AG04450 (cell line): ENCODE results near the gene CMTM6. TPM values are rescaled to one million over a fixed set of nuclear protein-coding genes. Genes with fewer than 3 reads are reported as not detected.

Experiments used
- CTCF ChIA-PET: fragments of 300-600, 350-600 bp; formaldehyde crosslinking; extraction: SDS; loops from one replicate; lab custom pipeline; 2022; ENCODE audit warnings: antibody characterized with exemption, inconsistent platforms; lab: Charles Lee
- POLR2A ChIA-PET: fragments of 350-600 bp; formaldehyde crosslinking; extraction: SDS; loops from one replicate; lab custom pipeline; 2021; ENCODE audit warnings: antibody characterized with exemption, inconsistent platforms; lab: Yijun Ruan, JAX
- DNase-seq: peaks from one replicate; pipeline ENCODE4 v3.0.0-alpha.2; 2011; ENCODE audit warnings: low read depth, low spot score
- H3K27ac ChIP-seq: one replicate; pipeline ENCODE4 v1.5.1; 2012; ENCODE audit warnings: low read depth, low read length, control low read depth
- H3K27me3 ChIP-seq: one replicate; pipeline ENCODE4 v1.6.0; 2012; ENCODE audit warnings: low read length; ENCODE audit not compliant: control insufficient read depth, insufficient read depth
- H3K4me3 ChIP-seq: 2 replicates; pipeline ENCODE4 v1.5.1; 2011; ENCODE audit warnings: mild to moderate bottlenecking, low read depth, low read length, control low read depth
- H3K9me3 ChIP-seq: 2 replicates; pipeline ENCODE4 v1.5.1; 2012; ENCODE audit warnings: low read length; ENCODE audit not compliant: control insufficient read depth, insufficient read depth
- CTCF ChIP-seq: IDR thresholded peaks from 2 replicates; pipeline ENCODE4 v1.5.1; 2011; ENCODE audit warnings: low read depth, low read length, control low read depth, inconsistent platforms
- polyA plus RNA-seq: library from polyadenylated mRNA; depleted of rRNA; stranded (reverse); fragments of >200 nt; gene quantifications from 2 replicates; pipeline ENCODE4 v1.2.3, GENCODE V29; 2011

CMTM6 gene
- polyA plus RNA-seq, 1 experiment: 76.3 TPM

- POLR2A ChIA-PET: no interaction called here
- DNase-seq: no peak
- TF ChIP-seq CTCF: no peak
- Histone ChIP-seq H3K4me3 (no peak overlapping the region), H3K27me3 (no peaks in the 10 kb centered on the region), H3K27ac (no peak overlapping the region), H3K9me3 (no peaks in the 10 kb centered on the region; the same call in 1 of the 2 replicates)
- CTCF ChIA-PET: no interaction called here
These were observed 42.5 kb downstream of the CMTM6 start for GRCh38 chr3:32460031-32460749.

- Histone ChIP-seq H3K4me3 (no peak overlapping the region), H3K27ac (no peak overlapping the region), H3K9me3 (no peaks in the 10 kb centered on the region; the same call in 1 of the 2 replicates), H3K27me3 (no peaks in the 10 kb centered on the region)
- CTCF ChIA-PET: interaction anchor here (0.9 kb wide), 1 partner anchor 8 kb away, joined by 3 read pairs; no protein-coding TSS in a partner anchor
- TF ChIP-seq CTCF: no peak
- POLR2A ChIA-PET: no interaction called here
- no peak for DNase-seq
These were observed 43.2 kb downstream of the CMTM6 start for GRCh38 chr3:32459450-32459849.

GRCh38 chr3:32457971-32458471 lies 44.6 kb downstream of the CMTM6 start:
- Histone ChIP-seq H3K4me3 (no peak overlapping the region), H3K9me3 (no peaks in the 10 kb centered on the region; the same call in 1 of the 2 replicates), H3K27ac (no peak overlapping the region), H3K27me3 (no peaks in the 10 kb centered on the region)
- TF ChIP-seq CTCF: no peak
- no peak for DNase-seq
- ChIA-PET POLR2A (no interaction called here), CTCF (interaction anchor here (5.5 kb wide), 1 partner anchor 10 kb away, joined by 56 read pairs; no protein-coding TSS in a partner anchor)

- POLR2A ChIA-PET: no interaction called here
- DNase-seq: no peak
- CTCF ChIA-PET: interaction anchor here (5.5 kb wide), 1 partner anchor 12 kb away, joined by 56 read pairs; no protein-coding TSS in a partner anchor
- no peaks in the 10 kb centered on the region for H3K27me3 ChIP-seq
- no peak overlapping the region for H3K4me3 ChIP-seq
- no peaks in the 10 kb centered on the region; the same call in 1 of the 2 replicates for H3K9me3 ChIP-seq
- no peak overlapping the region for H3K27ac ChIP-seq
- TF ChIP-seq CTCF: no peak
These were observed 46.1 kb downstream of the CMTM6 start for GRCh38 chr3:32456429-32457130.
